ENCODE data around the gene TMEM126A.

- TF ChIP-seq POLR2A (IDR thresholded peaks at IDR 0.05) (no peak), CTCF (IDR thresholded peaks at IDR 0.05) (no peak)
Observed at GRCh38 chr11:85647078-85647477, 689 bp upstream of the TMEM126A start.
